GM12878 (cell line): ENCODE measurements around the gene PDSS2. TPM values are rescaled to one million over a fixed set of nuclear protein-coding genes. Genes with fewer than 3 reads are reported as not detected.
"Not testable (repeated sequence)": the region's sequence is repeated elsewhere in the genome, so short reads cannot be mapped to it uniquely, and the experiment has no call there.

Experiments used
- ATAC-seq: fragments of 200-7000 bp; cut with Tn5 transposase; 3 replicates; pipeline ENCODE4 v1.9.1; 2020; ENCODE audit warnings: mild to moderate bottlenecking, moderate library complexity
- BruUV-seq: library from RNA; stranded (reverse); fragments of 400-500 nt; replicated peaks from 2 replicates; lab custom pipeline; 2021; lab: Mats Ljungman, UMichigan
- CTCF ChIA-PET: fragments of 300-600 bp; sonication (Branson Sonifier 250); formaldehyde crosslinking; extraction: SDS; loops from one replicate; lab custom pipeline; 2021; ENCODE audit warnings: inconsistent platforms; lab: Yijun Ruan, JAX
- POLR2A ChIA-PET: fragments of 350-600 bp; formaldehyde crosslinking; extraction: SDS; loops from one replicate; lab custom pipeline; 2021; ENCODE audit warnings: inconsistent platforms; lab: Charles Lee
- RAD21 ChIA-PET: fragments of 300-600 bp; sonication (Branson Sonifier 250); formaldehyde crosslinking; loops from one replicate; lab custom pipeline; 2023; ENCODE audit warnings: antibody characterized with exemption; ENCODE audit not compliant: unreplicated experiment; lab: Charles Lee
- SMC1A ChIA-PET: fragments of 300-600 bp; sonication (Branson Sonifier 250); formaldehyde crosslinking; loops from one replicate; lab custom pipeline; 2023; ENCODE audit not compliant: unreplicated experiment, uncharacterized antibody; lab: Charles Lee
- DNase-seq: peaks from one replicate; pipeline ENCODE4 v3.0.0-alpha.2; 2011; ENCODE audit warnings: low read depth, low spot score
- FAIRE-seq: peaks from 3 replicates; lab custom pipeline; 2011; peaks lifted over from hg19 to GRCh38; lab: Jason Lieb, UNC
- H2AFZ ChIP-seq: 2 replicates; pipeline ENCODE4 v1.6.0; 2011; ENCODE audit warnings: low read depth, low read length, control low read depth; ENCODE audit not compliant: control insufficient read depth
- H3K27ac ChIP-seq: 2 replicates; pipeline ENCODE4 v1.5.1; 2011; ENCODE audit warnings: control low read depth; ENCODE audit not compliant: control insufficient read depth, insufficient read depth
- H3K27me3 ChIP-seq, 2 experiments: replicated peaks in 1 of 2; 2 replicates each; pipeline versions ENCODE4 v1.6.0 to v1.6.1; 2011; ENCODE audit warnings: low read length in 1 of 2; ENCODE audit not compliant: control insufficient read depth in 2 of 2, insufficient read depth in 2 of 2
- H3K36me3 ChIP-seq, 2 experiments: 2 replicates each; pipeline ENCODE4 v1.5.1; 2011; ENCODE audit warnings: low read length in 1 of 2; ENCODE audit not compliant: control insufficient read depth in 2 of 2, insufficient read depth in 2 of 2
- H3K4me1 ChIP-seq: 2 replicates; pipeline ENCODE4 v1.6.1; 2011; ENCODE audit warnings: mild to moderate bottlenecking, low read length, moderate library complexity, mixed read lengths; ENCODE audit not compliant: control insufficient read depth, insufficient read depth
- H3K4me2 ChIP-seq: 2 replicates; pipeline ENCODE4 v1.6.0; 2011; ENCODE audit warnings: control low read depth; ENCODE audit not compliant: control insufficient read depth, insufficient read depth
- H3K4me3 ChIP-seq: fragments of 200-600 bp; sonication (generic); 2 replicates; pipeline ENCODE4 v1.5.1; 2016
- H3K79me2 ChIP-seq: 2 replicates; pipeline ENCODE4 v1.6.0; 2011; ENCODE audit warnings: low read length; ENCODE audit not compliant: control insufficient read depth, insufficient read depth
- H3K9ac ChIP-seq: 2 replicates; pipeline ENCODE4 v1.8.0; 2011; ENCODE audit warnings: low read length, control low read depth, mixed read lengths; ENCODE audit not compliant: control insufficient read depth, insufficient read depth
- H3K9me3 ChIP-seq: replicated peaks from 3 replicates; pipeline ENCODE4 v1.5.1; 2011; ENCODE audit warnings: mild to moderate bottlenecking, low read length; ENCODE audit not compliant: control insufficient read depth, insufficient read depth
- H4K20me1 ChIP-seq: 2 replicates; pipeline ENCODE4 v1.6.0; 2011; ENCODE audit not compliant: control insufficient read depth, insufficient read depth
- BHLHE40 ChIP-seq, 2 experiments: fragments of 450-650 bp in 1 of 2; IDR thresholded peaks; 2 replicates each; pipeline ENCODE4 v1.6.1; 2011 to 2017; ENCODE audit warnings: low read depth in 2 of 2, borderline replicate concordance in 1 of 2, improper control_type of control experiment in 1 of 2, low read length in 1 of 2, mild to moderate bottlenecking in 1 of 2
- EP300 ChIP-seq, 2 experiments: fragments of 150-350 bp in 1 of 2; IDR thresholded peaks; 2 replicates each; pipeline ENCODE4 v1.6.1; 2011 to 2012; ENCODE audit warnings: low read depth in 2 of 2, low read length in 2 of 2, borderline replicate concordance in 1 of 2, improper control_type of control experiment in 1 of 2, inconsistent platforms in 1 of 2; ENCODE audit not compliant: control insufficient read depth in 1 of 2
- IRF4 ChIP-seq: IDR thresholded peaks from 2 replicates; pipeline ENCODE4 v1.6.1; 2011; ENCODE audit warnings: low read depth, low read length
- NFYA ChIP-seq: IDR thresholded peaks from 2 replicates; pipeline ENCODE4 v1.6.1; 2011; ENCODE audit warnings: low read depth, mild to moderate bottlenecking, low read length, improper control_type of control experiment, borderline replicate concordance
- TARDBP ChIP-seq: IDR thresholded peaks from 2 replicates; pipeline ENCODE4 v1.6.1; 2016; ENCODE audit warnings: borderline replicate concordance
- WGBS: methylation state at CpG from one replicate; pipeline ENCODE4 v1.1.6; 2016; ENCODE audit warnings: low lambda C conversion rate; ENCODE audit not compliant: insufficient replicate concordance, insufficient coverage; ENCODE audit errors: missing lambda C conversion rate; 5-methylcytosine and 5-hydroxymethylcytosine counted together
- in situ Hi-C: fragments of 300-500 bp; cut with MboI; formaldehyde crosslinking; loops from 9 replicates; pipeline ENCODE4 v1.14.3; 2018; ENCODE audit warnings: mixed read lengths
- intact Hi-C: fragments of 100-400 bp; cut with micrococcal nuclease; formaldehyde crosslinking; loops from one replicate; pipeline ENCODE4 v1.14.2; 2022; ENCODE audit not compliant: unreplicated experiment
- polyA plus RNA-seq, 11 experiments: library from polyadenylated mRNA; depleted of rRNA in 4 of 11; unstranded in 6 of 11; stranded (reverse) in 5 of 11; fragments of >200 nt; fragmentation: Nextera tagmentation in 4 of 11; fragmentation: Illumina TruSeq in 1 of 11; extraction: Ambion mirVana in 4 of 11; extraction: Trizol in 1 of 11; gene quantifications; 1 replicate in 1 of 11; 2 replicates in 10 of 11; pipeline versions ENCODE4 v1.2.1 to v1.2.3, GENCODE V29; 2011 to 2016; ENCODE audit warnings: inconsistent platforms in 2 of 11, missing spikeins in 2 of 11, low read depth in 1 of 11
- total RNA-seq, 4 experiments: library from RNA; depleted of rRNA in 3 of 4; stranded (reverse); fragments of >200 nt in 3 of 4; fragmentation: Illumina TruSeq in 1 of 4; extraction: Trizol in 1 of 4; gene quantifications; 2 replicates each; pipeline versions ENCODE4 v1.2.1 to v1.2.3, GENCODE V29; 2013 to 2021

The PDSS2 gene
- total and polyA plus RNA-seq, 10 of the 15 experiments (the other 5 are each of a cell fraction or from before 2014, with no cell fraction given): 7.7 to 15.5 (median 9.6) TPM

GRCh38 chr6:107368471-107368870, 90.9 kb downstream of the PDSS2 start:
- H3K4me1 ChIP-seq: no peaks in the 10 kb centered on the region
- 66% methylated on average over 2 of the region's 2 CpGs for WGBS
- no peaks in the 10 kb centered on the region for H3K27me3 ChIP-seq
- H3K79me2 ChIP-seq: no peaks in the 10 kb centered on the region
- no peak for FAIRE-seq
- H2AFZ ChIP-seq: no peak overlapping the region
- TF ChIP-seq TARDBP (no peak), BHLHE40 (IDR thresholded peaks at IDR 0.05; ENCODE audit: borderline replicate concordance in 1 of 2, low read depth in 2 of 2, low read length in 1 of 2) (no peak), IRF4 (no peak), EP300 (IDR thresholded peaks at IDR 0.05; ENCODE audit: borderline replicate concordance in 1 of 2, control insufficient read depth in 1 of 2, low read depth in 2 of 2, low read length in 2 of 2) (no peak), NFYA (no peak)
- H3K4me2 ChIP-seq: no peak overlapping the region
- no peak overlapping the region for H3K9ac ChIP-seq
- H3K27ac ChIP-seq: no peak overlapping the region
- ATAC-seq: no peak
- 0 out of 3 replicates have a peak, but pooled peaks cover 1% of the 10 kb centered on the region for H3K9me3 ChIP-seq
- ChIA-PET CTCF (no interaction called here), SMC1A (no interaction called here), RAD21 (no interaction called here), POLR2A (no interaction called here)
- in situ Hi-C loops (no loop called here), intact Hi-C loops (no loop called here)
- H4K20me1 ChIP-seq: no peaks in the 10 kb centered on the region
- no peak overlapping the region for H3K4me3 ChIP-seq
- BruUV-seq: no TSS peak
- no peak for DNase-seq
- H3K36me3 ChIP-seq: no peaks in the 10 kb centered on the region

DNA sequence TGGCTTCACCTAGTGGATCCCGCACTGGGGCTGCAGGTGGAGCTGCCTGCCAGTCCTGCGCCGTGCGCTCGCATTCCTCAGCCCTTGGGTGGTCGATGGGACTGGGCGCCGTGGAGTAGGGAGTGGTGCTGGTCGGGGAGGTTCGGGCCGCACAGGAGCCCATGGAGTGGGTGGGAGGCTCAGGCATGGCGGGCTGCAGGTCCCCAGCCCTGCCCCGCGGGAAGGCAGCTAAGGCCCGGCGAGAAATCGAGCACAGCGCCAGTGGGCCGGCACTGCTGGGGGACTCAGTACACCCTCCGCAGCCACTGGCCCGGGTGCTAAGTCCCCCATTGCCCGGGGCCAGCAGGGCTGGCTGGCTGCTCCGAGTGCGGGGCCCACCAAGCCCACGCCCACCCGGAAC, 95.2 kb downstream of the PDSS2 start:
- BruUV-seq, H3K4me3 ChIP-seq, CTCF ChIA-PET, H3K36me3 ChIP-seq, intact Hi-C loops, FAIRE-seq, H3K9me3 ChIP-seq, H3K79me2 ChIP-seq, in situ Hi-C loops, SMC1A ChIA-PET, POLR2A ChIA-PET, DNase-seq, H3K27me3 ChIP-seq, H3K4me2 ChIP-seq, H3K4me1 ChIP-seq, H2AFZ ChIP-seq, RAD21 ChIA-PET, H4K20me1 ChIP-seq, H3K27ac ChIP-seq, H3K9ac ChIP-seq, ATAC-seq: not testable (repeated sequence)
- 91% methylated on average over 12 of the region's 26 CpGs for WGBS
